ENCODE data around the gene WDR88.

Gene WDR88

DNA sequence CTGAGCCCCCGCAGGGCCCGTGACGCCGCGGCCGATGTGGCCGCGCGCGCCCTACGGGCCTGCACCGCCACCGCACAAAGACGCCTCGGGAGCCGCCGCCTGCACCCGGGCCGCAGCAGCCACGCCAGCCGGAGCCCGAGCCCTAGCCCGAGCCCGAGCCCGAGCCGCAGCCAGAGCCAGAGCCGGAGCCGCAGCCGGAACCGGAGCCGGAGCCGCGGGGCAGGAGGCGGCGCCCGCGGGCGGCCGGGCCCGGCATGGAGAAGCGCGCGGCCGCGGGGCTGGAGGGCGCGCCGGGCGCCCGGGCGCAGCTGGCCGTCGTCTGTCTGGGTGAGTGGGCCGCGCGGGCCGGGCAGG, 62.6 kb downstream of the WDR88 start:
- H3K4me1 ChIP-seq (ENCODE audit: low read length) = no peaks in the 10 kb centered on the region
- H3K4me3 ChIP-seq (ENCODE audit: low read length) = no peak overlapping the region

GRCh38 chr19:33194886-33195644, 63.2 kb downstream of the WDR88 start:
- H3K27me3 ChIP-seq (ENCODE audit: low read depth, low read length) = no peaks in the 10 kb centered on the region
- H3K9ac ChIP-seq (ENCODE audit: low read length) = no peak overlapping the region
- TF ChIP-seq EZH2phosphoT487 (IDR thresholded peaks at IDR 0.05; ENCODE audit: low read depth) = no peak
- TF ChIP-seq, protein P1, sequence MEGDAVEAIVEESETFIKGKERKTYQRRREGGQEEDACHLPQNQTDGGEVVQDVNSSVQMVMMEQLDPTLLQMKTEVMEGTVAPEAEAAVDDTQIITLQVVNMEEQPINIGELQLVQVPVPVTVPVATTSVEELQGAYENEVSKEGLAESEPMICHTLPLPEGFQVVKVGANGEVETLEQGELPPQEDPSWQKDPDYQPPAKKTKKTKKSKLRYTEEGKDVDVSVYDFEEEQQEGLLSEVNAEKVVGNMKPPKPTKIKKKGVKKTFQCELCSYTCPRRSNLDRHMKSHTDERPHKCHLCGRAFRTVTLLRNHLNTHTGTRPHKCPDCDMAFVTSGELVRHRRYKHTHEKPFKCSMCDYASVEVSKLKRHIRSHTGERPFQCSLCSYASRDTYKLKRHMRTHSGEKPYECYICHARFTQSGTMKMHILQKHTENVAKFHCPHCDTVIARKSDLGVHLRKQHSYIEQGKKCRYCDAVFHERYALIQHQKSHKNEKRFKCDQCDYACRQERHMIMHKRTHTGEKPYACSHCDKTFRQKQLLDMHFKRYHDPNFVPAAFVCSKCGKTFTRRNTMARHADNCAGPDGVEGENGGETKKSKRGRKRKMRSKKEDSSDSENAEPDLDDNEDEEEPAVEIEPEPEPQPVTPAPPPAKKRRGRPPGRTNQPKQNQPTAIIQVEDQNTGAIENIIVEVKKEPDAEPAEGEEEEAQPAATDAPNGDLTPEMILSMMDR (IDR thresholded peaks at IDR 0.05; ENCODE audit: low read depth, low read length) = no peak
- no peaks in the 10 kb centered on the region for H3K4me1 ChIP-seq (ENCODE audit: low read length)
- no peak overlapping the region for H2AFZ ChIP-seq (ENCODE audit: low read depth, low read length)
- H4K20me1 ChIP-seq (ENCODE audit: insufficient read depth, low read length) = no peaks in the 10 kb centered on the region
- H3K4me3 ChIP-seq (ENCODE audit: low read length) = no peak overlapping the region
- no peaks in the 10 kb centered on the region for H3K36me3 ChIP-seq (replicated peaks; ENCODE audit: low read depth, low read length)
- no peaks in the 10 kb centered on the region for H3K9me3 ChIP-seq (ENCODE audit: insufficient read depth, low read length)
- H3K27ac ChIP-seq (ENCODE audit: low read length) = no peak overlapping the region
- H3K79me2 ChIP-seq (ENCODE audit: low read length) = no peaks in the 10 kb centered on the region
- no peak overlapping the region for H3K4me2 ChIP-seq (ENCODE audit: low read length)

More for the DNA sequence above, 62.6 kb downstream of the WDR88 start:
- H3K9ac ChIP-seq (ENCODE audit: low read length) = no peak overlapping the region
- H3K27me3 ChIP-seq (ENCODE audit: low read depth, low read length) = no peaks in the 10 kb centered on the region
- H3K79me2 ChIP-seq (ENCODE audit: low read length) = no peaks in the 10 kb centered on the region
- H3K36me3 ChIP-seq (replicated peaks; ENCODE audit: low read depth, low read length) = no peaks in the 10 kb centered on the region
- H3K4me2 ChIP-seq (ENCODE audit: low read length) = no peak overlapping the region
- H4K20me1 ChIP-seq (ENCODE audit: insufficient read depth, low read length) = no peaks in the 10 kb centered on the region
- H3K9me3 ChIP-seq (ENCODE audit: insufficient read depth, low read length) = no peaks in the 10 kb centered on the region
- TF ChIP-seq, protein P1 (IDR thresholded peaks at IDR 0.05; ENCODE audit: low read depth, low read length) = no peak
- no peak for TF ChIP-seq EZH2phosphoT487 (IDR thresholded peaks at IDR 0.05; ENCODE audit: low read depth)
- H3K27ac ChIP-seq (ENCODE audit: low read length) = no peak overlapping the region
- no peak overlapping the region for H2AFZ ChIP-seq (ENCODE audit: low read depth, low read length)

- H3K27ac ChIP-seq (ENCODE audit: low read length) = no peak overlapping the region
- no peak overlapping the region for H3K9ac ChIP-seq (ENCODE audit: low read length)
- no peak overlapping the region for H3K4me2 ChIP-seq (ENCODE audit: low read length)
Observed at GRCh38 chr19:33195645-33196347, 63.9 kb downstream of the WDR88 start.

More at GRCh38 chr19:33195645-33196347, 63.9 kb downstream of the WDR88 start:
- TF ChIP-seq, protein P1 (IDR thresholded peaks at IDR 0.05; ENCODE audit: low read depth, low read length) = no peak
- no peak for TF ChIP-seq EZH2phosphoT487 (IDR thresholded peaks at IDR 0.05; ENCODE audit: low read depth)
- Histone ChIP-seq H4K20me1 (ENCODE audit: insufficient read depth, low read length) (no peaks in the 10 kb centered on the region), H3K79me2 (ENCODE audit: low read length) (no peaks in the 10 kb centered on the region), H3K4me1 (ENCODE audit: low read length) (no peaks in the 10 kb centered on the region), H3K36me3 (replicated peaks; ENCODE audit: low read depth, low read length) (no peaks in the 10 kb centered on the region), H3K4me3 (ENCODE audit: low read length) (no peak overlapping the region), H3K9me3 (ENCODE audit: insufficient read depth, low read length) (no peaks in the 10 kb centered on the region), H2AFZ (ENCODE audit: low read depth, low read length) (no peak overlapping the region), H3K27me3 (ENCODE audit: low read depth, low read length) (peaks cover 4% of the 10 kb centered on the region; the same call in 1 of the 2 replicates)
